Activated CD4-positive, alpha-beta T cell treated with anti-CD3 and anti-CD28 coated beads for 36 hours (primary cell): Measurements from ENCODE around the gene EMP1. TPM values are rescaled to one million over a fixed set of nuclear protein-coding genes. Genes with fewer than 3 reads are reported as not detected.

ENCODE experiments used
- ATAC-seq: fragments of 200-7000 bp; cut with Tn5 transposase; one replicate; pipeline ENCODE4 v1.10.0; 2021; ENCODE audit warnings: mild to moderate bottlenecking, moderate library complexity
- CTCF ChIA-PET: fragments of 350-600 bp; sonication (Branson Sonifier 250); formaldehyde crosslinking; loops from one replicate; lab custom pipeline; 2021; ENCODE audit warnings: antibody characterized with exemption; lab: Charles Lee
- POLR2A ChIA-PET: fragments of 350-600 bp; sonication (Branson Sonifier 250); formaldehyde crosslinking; loops from one replicate; lab custom pipeline; 2021; ENCODE audit warnings: antibody characterized with exemption, inconsistent platforms; lab: Charles Lee
- DNase-seq: peaks from one replicate; pipeline ENCODE4 v3.0.0-alpha.2; 2020
- H3K27ac Mint-ChIP-seq: one replicate; pipeline ENCODE4 v1.8.0; 2021; ENCODE audit warnings: mixed read lengths
- H3K27me3 Mint-ChIP-seq: one replicate; pipeline ENCODE4 v1.8.0; 2021; ENCODE audit warnings: mixed read lengths
- H3K36me3 Mint-ChIP-seq: one replicate; pipeline ENCODE4 v1.8.0; 2021; ENCODE audit warnings: low read depth, mixed read lengths
- H3K4me1 Mint-ChIP-seq: one replicate; pipeline ENCODE4 v1.8.0; 2021; ENCODE audit warnings: mixed read lengths
- H3K4me3 Mint-ChIP-seq: one replicate; pipeline ENCODE4 v1.8.0; 2021; ENCODE audit warnings: mild to moderate bottlenecking, moderate library complexity, mixed read lengths
- H3K9me3 Mint-ChIP-seq: one replicate; pipeline ENCODE4 v1.8.0; 2021; ENCODE audit warnings: low read depth, mixed read lengths
- intact Hi-C, 2 experiments: fragments of 100-400 bp; cut with DNase I in 1 of 2; cut with micrococcal nuclease in 1 of 2; formaldehyde crosslinking; loops; one replicate each; pipeline versions ENCODE4 v1.14.2 to v1.15.1; 2022 to 2024; cut with DNase I, micrococcal nuclease
- total RNA-seq, 2 experiments: library from RNA; stranded (reverse); gene quantifications; one replicate each; pipeline ENCODE4 v1.2.3, GENCODE V29; 2021

The EMP1 gene
- total RNA-seq, 2 experiments from 2014 or later = 12.9 to 16.6 TPM

DNA sequence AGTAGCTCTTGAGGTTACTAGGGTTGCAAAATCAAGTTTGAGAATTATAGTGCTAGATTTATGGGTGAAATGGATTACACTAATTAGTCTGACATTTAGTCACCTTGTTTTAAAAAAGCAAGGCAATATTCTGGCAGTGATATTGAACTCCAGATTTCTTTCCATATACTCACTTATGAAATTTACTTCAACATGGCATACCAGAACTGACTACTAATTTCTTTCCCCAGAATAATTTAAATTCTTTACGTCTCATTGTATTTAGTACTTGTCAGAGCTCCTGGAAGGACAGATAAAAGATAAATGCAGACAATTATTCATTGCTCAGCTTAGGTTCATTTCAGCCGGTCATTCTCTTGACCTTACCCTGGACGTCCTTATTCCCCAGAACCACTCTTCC lies 24.3 kb downstream of the EMP1 start:
- H3K27ac Mint-ChIP-seq = no peak overlapping the region
- H3K4me1 Mint-ChIP-seq = no peaks in the 10 kb centered on the region
- ChIA-PET CTCF (interaction anchor here (1.3 to 2.5 kb wide), 2 partner anchors 9 to 35 kb away, joined by 6 to 18 read pairs; no protein-coding TSS in a partner anchor), POLR2A (interaction anchor here (0.6 kb wide), 1 partner anchor 28 kb away, joined by 3 read pairs; no protein-coding TSS in a partner anchor)
- no peaks in the 10 kb centered on the region for H3K36me3 Mint-ChIP-seq
- H3K27me3 Mint-ChIP-seq = peaks cover 8% of the 10 kb centered on the region
- no peak overlapping the region for H3K4me3 Mint-ChIP-seq
- intact Hi-C loops = no loop called here
- DNase-seq = no peak
- H3K9me3 Mint-ChIP-seq = peaks cover 3% of the 10 kb centered on the region
- no peak for ATAC-seq

DNA sequence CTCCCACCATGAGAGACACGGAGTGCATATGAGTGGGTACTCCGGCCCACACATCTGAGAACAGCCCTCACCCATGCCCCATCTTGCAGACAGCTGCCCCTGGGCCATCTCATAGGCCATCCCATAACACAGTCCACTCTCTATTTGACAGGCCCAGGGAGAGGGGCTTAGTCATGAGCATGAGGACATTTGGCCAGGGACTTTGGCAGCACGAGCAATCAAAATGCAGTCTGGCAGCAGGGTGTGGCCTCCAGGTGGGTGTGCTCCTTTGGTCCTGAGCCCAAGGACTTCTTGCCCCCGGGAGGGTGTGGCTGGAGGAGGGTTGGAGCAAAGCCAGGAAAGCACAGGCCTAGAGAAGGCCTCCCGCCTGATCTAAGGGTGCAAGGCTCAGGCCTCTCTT lies 25.6 kb downstream of the EMP1 start:
- Mint-ChIP-seq H3K4me1 (no peaks in the 10 kb centered on the region), H3K27me3 (peaks cover 15% of the 10 kb centered on the region), H3K27ac (no peak overlapping the region), H3K36me3 (no peaks in the 10 kb centered on the region), H3K4me3 (no peak overlapping the region), H3K9me3 (peaks cover 3% of the 10 kb centered on the region)
- intact Hi-C loops = no loop called here
- no peak for DNase-seq
- no peak for ATAC-seq
- POLR2A ChIA-PET = no interaction called here
- CTCF ChIA-PET = no interaction called here

GRCh38 chr12:13223179-13223804 lies 26.8 kb downstream of the EMP1 start:
- intact Hi-C loops = no loop called here
- ChIA-PET CTCF (interaction anchor here (0.6 to 1.8 kb wide), 5 partner anchors 8 to 822 kb away, joined by 3 to 8 read pairs (median 3); no protein-coding TSS in a partner anchor), POLR2A (no interaction called here)
- no peak for ATAC-seq
- H3K27me3 Mint-ChIP-seq = peaks cover 18% of the 10 kb centered on the region
- no peaks in the 10 kb centered on the region for H3K4me1 Mint-ChIP-seq
- H3K4me3 Mint-ChIP-seq = no peak overlapping the region
- peaks cover 3% of the 10 kb centered on the region for H3K9me3 Mint-ChIP-seq
- no peaks in the 10 kb centered on the region for H3K36me3 Mint-ChIP-seq
- no peak for DNase-seq
- H3K27ac Mint-ChIP-seq = no peak overlapping the region

- intact Hi-C loops = no loop called here
These were observed 27.4 kb downstream of the EMP1 start for GRCh38 chr12:13223941-13224340.

GRCh38 chr12:13227191-13227590 lies 30.7 kb downstream of the EMP1 start:
- Mint-ChIP-seq H3K36me3 (no peaks in the 10 kb centered on the region), H3K27me3 (peaks cover 19% of the 10 kb centered on the region), H3K4me1 (no peaks in the 10 kb centered on the region), H3K4me3 (no peak overlapping the region), H3K27ac (no peak overlapping the region), H3K9me3 (no peaks in the 10 kb centered on the region)
- ATAC-seq (no peak), DNase-seq (no peak)
- CTCF ChIA-PET = interaction anchor here (0.6 to 2.0 kb wide), 3 partner anchors 11 to 1011 kb away, joined by 3 to 6 read pairs (median 3); no protein-coding TSS in a partner anchor
- POLR2A ChIA-PET = no interaction called here
- intact Hi-C loops = no loop called here

More at GRCh38 chr12:13223941-13224340, 27.4 kb downstream of the EMP1 start:
- Mint-ChIP-seq H3K27ac (no peak overlapping the region), H3K4me1 (no peaks in the 10 kb centered on the region), H3K9me3 (peaks cover 3% of the 10 kb centered on the region), H3K4me3 (no peak overlapping the region), H3K27me3 (peaks cover 17% of the 10 kb centered on the region), H3K36me3 (no peaks in the 10 kb centered on the region)
- DNase-seq (no peak), ATAC-seq (no peak)
- POLR2A ChIA-PET = no interaction called here
- CTCF ChIA-PET = interaction anchor here (0.6 to 1.8 kb wide), 6 partner anchors 8 to 821 kb away, joined by 3 to 8 read pairs (median 3); no protein-coding TSS in a partner anchor

DNA sequence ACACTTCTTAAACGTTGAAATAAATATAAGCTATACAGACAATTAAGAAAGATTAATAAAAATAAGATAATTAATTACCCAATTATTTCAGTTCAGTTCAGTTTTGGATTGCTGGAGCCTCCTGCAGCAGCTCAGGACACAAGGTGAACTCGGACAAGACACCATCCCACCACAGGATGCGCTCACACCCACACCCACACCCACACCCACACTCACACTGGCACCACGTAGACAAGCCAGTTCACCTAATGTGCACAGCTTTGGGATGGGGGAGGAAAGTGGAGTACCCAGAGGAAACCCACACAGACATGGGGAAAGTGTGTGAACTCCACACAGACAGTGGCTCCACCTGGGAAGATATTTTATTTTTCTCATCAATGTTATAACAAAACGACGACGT lies 32.1 kb downstream of the EMP1 start:
- DNase-seq = no peak
- Mint-ChIP-seq H3K27ac (no peak overlapping the region), H3K4me1 (no peaks in the 10 kb centered on the region), H3K36me3 (no peaks in the 10 kb centered on the region), H3K4me3 (no peak overlapping the region), H3K27me3 (peaks cover 19% of the 10 kb centered on the region), H3K9me3 (no peaks in the 10 kb centered on the region)
- CTCF ChIA-PET = no interaction called here
- POLR2A ChIA-PET = no interaction called here
- ATAC-seq = no peak
- intact Hi-C loops = no loop called here

- Mint-ChIP-seq H3K27me3 (peaks cover 17% of the 10 kb centered on the region), H3K36me3 (no peaks in the 10 kb centered on the region), H3K4me3 (no peak overlapping the region), H3K4me1 (no peaks in the 10 kb centered on the region), H3K9me3 (no peaks in the 10 kb centered on the region), H3K27ac (no peak overlapping the region)
- ChIA-PET CTCF (no interaction called here), POLR2A (no interaction called here)
- no peak for DNase-seq
- ATAC-seq = no peak
- intact Hi-C loops = no loop called here
These were observed 33.0 kb downstream of the EMP1 start for GRCh38 chr12:13229504-13229903.

GRCh38 chr12:13230500-13230899 lies 34.0 kb downstream of the EMP1 start:
- Mint-ChIP-seq H3K4me1 (no peaks in the 10 kb centered on the region), H3K27ac (no peak overlapping the region), H3K4me3 (no peak overlapping the region), H3K27me3 (peaks cover 13% of the 10 kb centered on the region), H3K36me3 (no peaks in the 10 kb centered on the region), H3K9me3 (no peaks in the 10 kb centered on the region)
- ChIA-PET POLR2A (no interaction called here), CTCF (interaction anchor here (0.6 to 1.2 kb wide), 2 partner anchors 48 to 273 kb away, joined by 3 to 4 read pairs; no protein-coding TSS in a partner anchor)
- intact Hi-C loops = no loop called here
- DNase-seq = no peak
- no peak for ATAC-seq

GRCh38 chr12:13233830-13234641 lies 37.5 kb downstream of the EMP1 start:
- CTCF ChIA-PET = interaction anchor here (0.7 to 2.1 kb wide), 3 partner anchors 22 to 248 kb away, joined by 3 to 8 read pairs (median 4); no protein-coding TSS in a partner anchor
- peaks cover 2% of the 10 kb centered on the region for H3K27me3 Mint-ChIP-seq
- POLR2A ChIA-PET = no interaction called here
- intact Hi-C loops = loop anchor here in 1 of 2 experiments (1.0 kb wide), 1 partner anchor 318 kb away; no protein-coding TSS in a partner anchor
- ATAC-seq (peak; percentile 65), DNase-seq (peak; percentile 42)
- no peak overlapping the region for H3K27ac Mint-ChIP-seq
- H3K36me3 Mint-ChIP-seq = no peaks in the 10 kb centered on the region
- no peaks in the 10 kb centered on the region for H3K4me1 Mint-ChIP-seq
- H3K9me3 Mint-ChIP-seq = no peaks in the 10 kb centered on the region
- no peak overlapping the region for H3K4me3 Mint-ChIP-seq

- no peaks in the 10 kb centered on the region for H3K36me3 Mint-ChIP-seq
- ATAC-seq (no peak), DNase-seq (no peak)
- intact Hi-C loops = no loop called here
- no peak overlapping the region for H3K4me3 Mint-ChIP-seq
- H3K9me3 Mint-ChIP-seq = no peaks in the 10 kb centered on the region
- ChIA-PET POLR2A (no interaction called here), CTCF (no interaction called here)
- H3K4me1 Mint-ChIP-seq = no peaks in the 10 kb centered on the region
- H3K27me3 Mint-ChIP-seq = peaks cover 4% of the 10 kb centered on the region
- H3K27ac Mint-ChIP-seq = no peak overlapping the region
These were observed 41.7 kb downstream of the EMP1 start for GRCh38 chr12:13238204-13238603.

DNA sequence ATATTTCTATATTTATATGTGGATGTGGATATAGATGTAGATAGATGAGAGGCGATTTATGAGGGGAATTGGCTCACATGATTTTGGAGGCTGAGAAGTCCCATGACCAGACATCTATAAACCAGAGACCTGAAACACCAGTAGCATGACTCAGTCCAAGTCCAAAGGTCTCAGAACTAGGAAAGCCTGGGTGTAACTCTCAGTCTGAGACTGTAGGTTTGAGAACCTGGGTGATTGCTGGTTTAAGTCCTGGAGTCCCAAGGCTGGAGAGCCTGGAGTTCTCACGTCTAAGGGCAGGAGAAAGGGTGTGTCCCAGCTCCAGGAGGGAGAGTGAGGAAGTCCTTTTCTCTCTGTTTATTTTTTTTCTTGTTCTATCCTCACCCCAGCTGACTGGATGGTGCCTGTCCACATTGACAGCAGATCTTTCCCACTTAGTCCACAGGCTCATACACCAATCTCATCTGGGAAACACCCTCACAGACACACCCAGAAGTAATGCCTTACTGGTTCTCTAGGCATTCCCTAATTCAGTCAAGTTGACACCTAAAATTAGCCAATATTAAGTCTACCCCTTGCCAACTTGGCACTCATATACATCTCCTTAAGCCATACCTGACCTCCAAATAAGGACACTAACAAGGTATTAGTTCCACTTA lies 45.4 kb downstream of the EMP1 start:
- no peak overlapping the region for H3K4me3 Mint-ChIP-seq
- CTCF ChIA-PET = interaction anchor here (0.7 kb wide), 1 partner anchor 149 kb away, joined by 3 read pairs; no protein-coding TSS in a partner anchor
- intact Hi-C loops = no loop called here
- ATAC-seq (peak; percentile 42), DNase-seq (no peak)
- H3K9me3 Mint-ChIP-seq = no peaks in the 10 kb centered on the region
- H3K27me3 Mint-ChIP-seq = peaks cover 9% of the 10 kb centered on the region
- H3K36me3 Mint-ChIP-seq = no peaks in the 10 kb centered on the region
- no peak overlapping the region for H3K27ac Mint-ChIP-seq
- POLR2A ChIA-PET = no interaction called here
- H3K4me1 Mint-ChIP-seq = no peaks in the 10 kb centered on the region
